HepG2 (cell line): Measurements from ENCODE around the gene IQCK. TPM values are rescaled to one million over a fixed set of nuclear protein-coding genes. Genes with fewer than 3 reads are reported as not detected.

ENCODE experiments used
- CAMTA2 ChIP-seq: sonication (generic); formaldehyde crosslinking; IDR thresholded peaks from 2 replicates; pipeline ENCODE4 v1.4.0; 2020; ENCODE audit warnings: mild to moderate bottlenecking, missing genetic modification reagents, borderline replicate concordance
- ELK4 ChIP-seq: sonication (generic); formaldehyde crosslinking; IDR thresholded peaks from 2 replicates; pipeline ENCODE4 v1.9.0; 2021; ENCODE audit warnings: missing genetic modification reagents, borderline replicate concordance
- ETV6 ChIP-seq: sonication (generic); formaldehyde crosslinking; conservative IDR thresholded peaks from 2 replicates; pipeline ENCODE4 v1.4.0; 2020; ENCODE audit warnings: missing genetic modification reagents
- GABPA ChIP-seq, 2 experiments: IDR thresholded peaks; 2 replicates each; pipeline ENCODE4 v1.6.1; 2011 to 2016; ENCODE audit warnings: low read depth in 2 of 2, low read length in 1 of 2, missing biosample characterization in 1 of 2, missing genetic modification characterization in 1 of 2
- HNRNPL ChIP-seq: fragments of 200-400 bp; formaldehyde crosslinking; IDR thresholded peaks from 2 replicates; pipeline ENCODE4 v1.6.1; 2017; ENCODE audit warnings: mild to moderate bottlenecking, low read depth, low read length
- IKZF1 ChIP-seq: fragments of 450-650 bp; IDR thresholded peaks from 2 replicates; pipeline ENCODE4 v1.7.1; 2016
- JUNB ChIP-seq: sonication (generic); formaldehyde crosslinking; IDR thresholded peaks from 2 replicates; pipeline ENCODE4 v1.8.0; 2022; ENCODE audit warnings: missing genetic modification reagents, mild to moderate bottlenecking, borderline replicate concordance
- MXD3 ChIP-seq: IDR thresholded peaks from 2 replicates; pipeline ENCODE4 v1.6.1; 2016; ENCODE audit warnings: mild to moderate bottlenecking, missing biosample characterization, missing genetic modification reagents
- NCOA5 ChIP-seq: sonication (generic); formaldehyde crosslinking; IDR thresholded peaks from 2 replicates; pipeline ENCODE4 v1.4.0; 2020; ENCODE audit warnings: missing genetic modification reagents
- RBAK ChIP-seq: sonication (generic); formaldehyde crosslinking; IDR thresholded peaks from 2 replicates; pipeline ENCODE4 v1.5.1; 2020; ENCODE audit warnings: mild to moderate bottlenecking, missing genetic modification reagents
- RFX5 ChIP-seq: IDR thresholded peaks from 2 replicates; pipeline ENCODE4 v1.6.1; 2011; ENCODE audit warnings: low read depth, low read length, improper control_type of control experiment
- SCMH1 ChIP-seq: sonication (generic); formaldehyde crosslinking; IDR thresholded peaks from 2 replicates; pipeline ENCODE4 v1.9.0; 2021; ENCODE audit warnings: missing genetic modification reagents, mild to moderate bottlenecking, borderline replicate concordance
- STAG1 ChIP-seq: sonication (generic); formaldehyde crosslinking; IDR thresholded peaks from 2 replicates; pipeline ENCODE4 v1.4.0; 2020; ENCODE audit warnings: missing genetic modification reagents
- ZFP37 ChIP-seq: sonication (generic); formaldehyde crosslinking; IDR thresholded peaks from 2 replicates; pipeline ENCODE4 v1.4.0; 2020; ENCODE audit warnings: missing genetic modification reagents, borderline replicate concordance
- ZFYVE20 ChIP-seq: sonication (generic); formaldehyde crosslinking; IDR thresholded peaks from 2 replicates; pipeline ENCODE4 v1.8.0; 2023; ENCODE audit warnings: low read depth, mild to moderate bottlenecking, moderate library complexity, missing genetic modification reagents, borderline replicate concordance
- ZNF20 ChIP-seq: sonication (generic); formaldehyde crosslinking; IDR thresholded peaks from 2 replicates; pipeline ENCODE4 v1.4.0; 2020; ENCODE audit warnings: mild to moderate bottlenecking, moderate library complexity, missing genetic modification reagents
- ZNF460 ChIP-seq: sonication (generic); formaldehyde crosslinking; IDR thresholded peaks from 2 replicates; pipeline ENCODE4 v1.5.1; 2020; ENCODE audit warnings: missing genetic modification reagents, mild to moderate bottlenecking, borderline replicate concordance
- ZNF605 ChIP-seq: sonication (generic); formaldehyde crosslinking; IDR thresholded peaks from 2 replicates; pipeline ENCODE4 v1.8.0; 2022; ENCODE audit warnings: mild to moderate bottlenecking, missing genetic modification reagents
- ZNF652 ChIP-seq: IDR thresholded peaks from 2 replicates; pipeline ENCODE4 v1.6.1; 2016; ENCODE audit warnings: low read depth, borderline replicate concordance
- ZNF709 ChIP-seq: sonication (generic); formaldehyde crosslinking; IDR thresholded peaks from 2 replicates; pipeline ENCODE4 v1.5.0; 2020; ENCODE audit warnings: mild to moderate bottlenecking, missing genetic modification reagents
- ZSCAN30 ChIP-seq: sonication (generic); formaldehyde crosslinking; IDR thresholded peaks from 2 replicates; pipeline ENCODE4 v1.5.0; 2020; ENCODE audit warnings: mild to moderate bottlenecking, missing genetic modification reagents
- polyA plus RNA-seq, 8 experiments: library from polyadenylated mRNA; depleted of rRNA in 3 of 8; stranded (reverse) in 7 of 8; unstranded in 1 of 8; fragments of >200 nt; fragmentation: Illumina TruSeq in 4 of 8; extraction: Trizol in 4 of 8; gene quantifications; 2 replicates each; pipeline versions ENCODE4 v1.2.1 to v1.2.3, GENCODE V29; 2011 to 2016; ENCODE audit warnings: low read depth in 4 of 8, missing spikeins in 1 of 8, mixed read lengths in 1 of 8; ENCODE audit not compliant: insufficient read depth in 1 of 8
- total RNA-seq, 5 experiments: library from RNA; depleted of rRNA; stranded (reverse); fragments of >200 nt; fragmentation: Illumina TruSeq; extraction: Trizol; gene quantifications; 2 replicates each; pipeline ENCODE4 v1.2.3, GENCODE V29; 2016; ENCODE audit warnings: low read depth in 1 of 5
- TF ChIP-seq, protein P1 (sequence below): sonication (generic); formaldehyde crosslinking; IDR thresholded peaks from 2 replicates; pipeline ENCODE4 v1.4.0; 2020; ENCODE audit warnings: mild to moderate bottlenecking, missing genetic modification reagents
- TF ChIP-seq, protein P2 (sequence below): sonication (generic); formaldehyde crosslinking; IDR thresholded peaks from 2 replicates; pipeline ENCODE4 v1.9.0; 2021; ENCODE audit warnings: missing genetic modification reagents, borderline replicate concordance

Gene IQCK
- total and polyA plus RNA-seq, 2 of the 13 experiments (the other 11 are each of a cell fraction or from before 2014, with no cell fraction given), result 5.1 to 7.3 TPM

- TF ChIP-seq RFX5 (no peak), ZSCAN30 (no peak), ELK4 (CRISPR knock-in tag) (peak; percentile 89; the same call in 1 of the 2 replicates), MXD3 (CRISPR knock-in tag) (peak; percentile 99), ZNF709 (CRISPR knock-in tag) (0 out of 2 replicates have a peak, but pooled peaks have one; percentile 44), ZNF652 (CRISPR knock-in tag) (0 out of 2 replicates have a peak, but pooled peaks have one; percentile 7), NCOA5 (CRISPR knock-in tag) (no peak), ZNF460 (CRISPR knock-in tag) (no peak), STAG1 (peak; percentile 8; the same call in 1 of the 2 replicates), ZFYVE20 (peak; percentile 15; the same call in 1 of the 2 replicates), ZFP37 (CRISPR knock-in tag) (no peak), ZNF20 (CRISPR knock-in tag) (0 out of 2 replicates have a peak, but pooled peaks have one; percentile 90), SCMH1 (no peak), RBAK (CRISPR knock-in tag) (peak; percentile 36; the same call in 1 of the 2 replicates), ETV6 (peak; percentile 70), HNRNPL (peak; percentile 89), GABPA (IDR thresholded peaks at IDR 0.05; ENCODE audit: low read depth, low read length) (peak; percentile 94), GABPA (CRISPR knock-in tag; IDR thresholded peaks at IDR 0.05; ENCODE audit: low read depth) (peak; percentile 100), ZNF605 (CRISPR knock-in tag) (peak; percentile 97), IKZF1 (no peak), JUNB (no peak), CAMTA2 (peak; percentile 96; the same call in 1 of the 2 replicates)
- TF ChIP-seq, protein P1, sequence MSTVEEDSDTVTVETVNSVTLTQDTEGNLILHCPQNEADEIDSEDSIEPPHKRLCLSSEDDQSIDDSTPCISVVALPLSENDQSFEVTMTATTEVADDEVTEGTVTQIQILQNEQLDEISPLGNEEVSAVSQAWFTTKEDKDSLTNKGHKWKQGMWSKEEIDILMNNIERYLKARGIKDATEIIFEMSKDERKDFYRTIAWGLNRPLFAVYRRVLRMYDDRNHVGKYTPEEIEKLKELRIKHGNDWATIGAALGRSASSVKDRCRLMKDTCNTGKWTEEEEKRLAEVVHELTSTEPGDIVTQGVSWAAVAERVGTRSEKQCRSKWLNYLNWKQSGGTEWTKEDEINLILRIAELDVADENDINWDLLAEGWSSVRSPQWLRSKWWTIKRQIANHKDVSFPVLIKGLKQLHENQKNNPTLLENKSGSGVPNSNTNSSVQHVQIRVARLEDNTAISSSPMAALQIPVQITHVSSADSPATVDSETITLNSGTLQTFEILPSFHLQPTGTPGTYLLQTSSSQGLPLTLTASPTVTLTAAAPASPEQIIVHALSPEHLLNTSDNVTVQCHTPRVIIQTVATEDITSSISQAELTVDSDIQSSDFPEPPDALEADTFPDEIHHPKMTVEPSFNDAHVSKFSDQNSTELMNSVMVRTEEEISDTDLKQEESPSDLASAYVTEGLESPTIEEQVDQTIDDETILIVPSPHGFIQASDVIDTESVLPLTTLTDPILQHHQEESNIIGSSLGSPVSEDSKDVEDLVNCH (CRISPR knock-in tag), result peak; percentile 92
- TF ChIP-seq, protein P2, sequence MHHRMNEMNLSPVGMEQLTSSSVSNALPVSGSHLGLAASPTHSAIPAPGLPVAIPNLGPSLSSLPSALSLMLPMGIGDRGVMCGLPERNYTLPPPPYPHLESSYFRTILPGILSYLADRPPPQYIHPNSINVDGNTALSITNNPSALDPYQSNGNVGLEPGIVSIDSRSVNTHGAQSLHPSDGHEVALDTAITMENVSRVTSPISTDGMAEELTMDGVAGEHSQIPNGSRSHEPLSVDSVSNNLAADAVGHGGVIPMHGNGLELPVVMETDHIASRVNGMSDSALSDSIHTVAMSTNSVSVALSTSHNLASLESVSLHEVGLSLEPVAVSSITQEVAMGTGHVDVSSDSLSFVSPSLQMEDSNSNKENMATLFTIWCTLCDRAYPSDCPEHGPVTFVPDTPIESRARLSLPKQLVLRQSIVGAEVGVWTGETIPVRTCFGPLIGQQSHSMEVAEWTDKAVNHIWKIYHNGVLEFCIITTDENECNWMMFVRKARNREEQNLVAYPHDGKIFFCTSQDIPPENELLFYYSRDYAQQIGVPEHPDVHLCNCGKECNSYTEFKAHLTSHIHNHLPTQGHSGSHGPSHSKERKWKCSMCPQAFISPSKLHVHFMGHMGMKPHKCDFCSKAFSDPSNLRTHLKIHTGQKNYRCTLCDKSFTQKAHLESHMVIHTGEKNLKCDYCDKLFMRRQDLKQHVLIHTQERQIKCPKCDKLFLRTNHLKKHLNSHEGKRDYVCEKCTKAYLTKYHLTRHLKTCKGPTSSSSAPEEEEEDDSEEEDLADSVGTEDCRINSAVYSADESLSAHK (CRISPR knock-in tag), result no peak
Observed at GRCh38 chr16:19717741-19718623, at the start of gene IQCK, which contains the start of gene KNOP1 (continued).
